ENCODE results near the gene ASPRV1. TPM values are rescaled to one million over a fixed set of nuclear protein-coding genes. Genes with fewer than 3 reads are reported as not detected.

The ASPRV1 gene
- total RNA-seq, 3 donors from 2014 or later (not counting 1 experiment from before 2014, with no cell fraction given) = 1.4 to 2.7 (median 1.9) TPM

GRCh38 chr2:69983392-69983966 is 22.0 kb upstream of the ASPRV1 start:
- H3K27me3 Mint-ChIP-seq (ENCODE audit: low read depth in 2 of 2) = no peaks in the 10 kb centered on the region
- H3K4me3 Mint-ChIP-seq = no peak overlapping the region
- DNase-seq (no peak), ATAC-seq (no peak)
- Histone ChIP-seq H3K9me3 (ENCODE audit: control insufficient read depth, insufficient read depth, low read length) (no peaks in the 10 kb centered on the region), H3K36me3 (ENCODE audit: control insufficient read depth, insufficient read depth, low read length) (no peaks in the 10 kb centered on the region), H3K27ac (ENCODE audit: low read length) (no peak overlapping the region), H3K27me3 (ENCODE audit: control insufficient read depth, insufficient read depth, low read length) (no peaks in the 10 kb centered on the region), H3K4me3 (ENCODE audit: low read length) (no peak overlapping the region), H3K4me1 (ENCODE audit: control insufficient read depth, insufficient read depth, low read length) (peaks cover 12% of the 10 kb centered on the region)
- no peaks in the 10 kb centered on the region for H3K9me3 Mint-ChIP-seq
- no peak overlapping the region for H3K27ac Mint-ChIP-seq
- no peaks in the 10 kb centered on the region for H3K36me3 Mint-ChIP-seq
- TF ChIP-seq CTCF (IDR thresholded peaks at IDR 0.05) = no peak
- peaks cover 13 to 17% of the 10 kb centered on the region in 2 donors for H3K4me1 Mint-ChIP-seq
- 98% methylated on average over 3 of the region's 3 CpGs for WGBS (ENCODE audit: insufficient coverage)
- intact Hi-C loops (cut with micrococcal nuclease) = no loop called here

GRCh38 chr2:69979902-69980807 is 18.7 kb upstream of the ASPRV1 start:
- H3K4me3 ChIP-seq (ENCODE audit: low read length) = no peak overlapping the region
- intact Hi-C loops (cut with micrococcal nuclease) = no loop called here
- peaks cover 13% of the 10 kb centered on the region for H3K4me1 ChIP-seq (ENCODE audit: control insufficient read depth, insufficient read depth, low read length)
- no peaks in the 10 kb centered on the region for H3K36me3 ChIP-seq (ENCODE audit: control insufficient read depth, insufficient read depth, low read length)
- DNase-seq = no peak
- no peaks in the 10 kb centered on the region for H3K27me3 Mint-ChIP-seq (ENCODE audit: low read depth in 2 of 2)
- no peak for TF ChIP-seq CTCF (IDR thresholded peaks at IDR 0.05)
- no peak overlapping the region for H3K27ac Mint-ChIP-seq
- no peaks in the 10 kb centered on the region for H3K27me3 ChIP-seq (ENCODE audit: control insufficient read depth, insufficient read depth, low read length)
- H3K4me3 Mint-ChIP-seq = no peak overlapping the region
- no peak for ATAC-seq
- peaks cover 3 to 16% of the 10 kb centered on the region in 2 donors for H3K4me1 Mint-ChIP-seq
- 91% methylated on average over 6 of the region's 8 CpGs for WGBS (ENCODE audit: insufficient coverage)
- H3K9me3 Mint-ChIP-seq = no peaks in the 10 kb centered on the region
- H3K27ac ChIP-seq (ENCODE audit: low read length) = no peak overlapping the region
- H3K9me3 ChIP-seq (ENCODE audit: control insufficient read depth, insufficient read depth, low read length) = no peaks in the 10 kb centered on the region
- no peaks in the 10 kb centered on the region for H3K36me3 Mint-ChIP-seq

GRCh38 chr2:69977906-69978482 is 16.6 kb upstream of the ASPRV1 start:
- peaks cover 23% of the 10 kb centered on the region for H3K4me1 ChIP-seq (ENCODE audit: control insufficient read depth, insufficient read depth, low read length)
- Mint-ChIP-seq H3K9me3 (no peaks in the 10 kb centered on the region), H3K27me3 (ENCODE audit: low read depth in 2 of 2) (no peaks in the 10 kb centered on the region), H3K27ac (no peak overlapping the region), H3K4me1 (peaks cover 0 to 20% of the 10 kb centered on the region in 2 donors), H3K4me3 (no peak overlapping the region), H3K36me3 (no peaks in the 10 kb centered on the region)
- no peaks in the 10 kb centered on the region for H3K27me3 ChIP-seq (ENCODE audit: control insufficient read depth, insufficient read depth, low read length)
- TF ChIP-seq CTCF (IDR thresholded peaks at IDR 0.05) = no peak
- ATAC-seq = no peak
- WGBS (ENCODE audit: insufficient coverage) = 92% methylated on average over 4 of the region's 4 CpGs
- H3K36me3 ChIP-seq (ENCODE audit: control insufficient read depth, insufficient read depth, low read length) = no peaks in the 10 kb centered on the region
- no peak overlapping the region for H3K27ac ChIP-seq (ENCODE audit: low read length)
- no peaks in the 10 kb centered on the region for H3K9me3 ChIP-seq (ENCODE audit: control insufficient read depth, insufficient read depth, low read length)
- no peak for DNase-seq
- H3K4me3 ChIP-seq (ENCODE audit: low read length) = no peak overlapping the region
- intact Hi-C loops (cut with micrococcal nuclease) = no loop called here

Measured in natural killer cell (primary cell).